ENCODE data around the gene MAPK8IP1. TPM values are rescaled to one million over a fixed set of nuclear protein-coding genes. Genes with fewer than 3 reads are reported as not detected.

The MAPK8IP1 gene
- polyA plus RNA-seq, 1 donor from 2014 or later: 58.8 TPM

GRCh38 chr11:45922425-45923082 is 37.1 kb downstream of the MAPK8IP1 start, which contains the start of gene LARGE2:
LARGE2 (plus strand) TSS chr11:45922656; CDS start chr11:45922883, 227 bp downstream.
- Histone ChIP-seq H3K9me2 (ENCODE audit: insufficient read depth, low read length) (no peaks in the 10 kb centered on the region), H3K36me3 (ENCODE audit: insufficient read depth, low read length) (no peaks in the 10 kb centered on the region), H3K27me3 (ENCODE audit: insufficient read depth, low read depth, low read length) (peaks cover 33% of the 10 kb centered on the region), H3F3A (ENCODE audit: insufficient read depth, low read length, poor library complexity, severe bottlenecking) (peaks cover 5% of the 10 kb centered on the region), H3K4me3 (ENCODE audit: low read length) (peak within 1 kb of the TSS; percentile 34), H2AFZ (ENCODE audit: low read depth, low read length) (no peak within 1 kb of the TSS), H3K4me2 (ENCODE audit: low read length) (no peak within 1 kb of the TSS), H4K20me1 (ENCODE audit: insufficient read depth) (no peaks in the 10 kb centered on the region), H3K27ac (ENCODE audit: low read length) (no peak within 1 kb of the TSS), H3K9me3 (ENCODE audit: low read length) (no peaks in the 10 kb centered on the region), H3K79me2 (replicated peaks; ENCODE audit: insufficient read depth, low read length) (no peaks in the 10 kb centered on the region), H3K9ac (ENCODE audit: low read length) (no peak within 1 kb of the TSS)
- no peak for TF ChIP-seq CTCF (IDR thresholded peaks at IDR 0.05; ENCODE audit: poor library complexity, severe bottlenecking)
- TF ChIP-seq EZH2 (IDR thresholded peaks at IDR 0.05; ENCODE audit: borderline replicate concordance, insufficient read depth, low read length, poor library complexity, severe bottlenecking): no peak
- no peak for TF ChIP-seq RAD21 (conservative IDR thresholded peaks at IDR 0.05)
- TF ChIP-seq SMC3 (conservative IDR thresholded peaks at IDR 0.05; ENCODE audit: poor library complexity): no peak
- TF ChIP-seq, protein P1, sequence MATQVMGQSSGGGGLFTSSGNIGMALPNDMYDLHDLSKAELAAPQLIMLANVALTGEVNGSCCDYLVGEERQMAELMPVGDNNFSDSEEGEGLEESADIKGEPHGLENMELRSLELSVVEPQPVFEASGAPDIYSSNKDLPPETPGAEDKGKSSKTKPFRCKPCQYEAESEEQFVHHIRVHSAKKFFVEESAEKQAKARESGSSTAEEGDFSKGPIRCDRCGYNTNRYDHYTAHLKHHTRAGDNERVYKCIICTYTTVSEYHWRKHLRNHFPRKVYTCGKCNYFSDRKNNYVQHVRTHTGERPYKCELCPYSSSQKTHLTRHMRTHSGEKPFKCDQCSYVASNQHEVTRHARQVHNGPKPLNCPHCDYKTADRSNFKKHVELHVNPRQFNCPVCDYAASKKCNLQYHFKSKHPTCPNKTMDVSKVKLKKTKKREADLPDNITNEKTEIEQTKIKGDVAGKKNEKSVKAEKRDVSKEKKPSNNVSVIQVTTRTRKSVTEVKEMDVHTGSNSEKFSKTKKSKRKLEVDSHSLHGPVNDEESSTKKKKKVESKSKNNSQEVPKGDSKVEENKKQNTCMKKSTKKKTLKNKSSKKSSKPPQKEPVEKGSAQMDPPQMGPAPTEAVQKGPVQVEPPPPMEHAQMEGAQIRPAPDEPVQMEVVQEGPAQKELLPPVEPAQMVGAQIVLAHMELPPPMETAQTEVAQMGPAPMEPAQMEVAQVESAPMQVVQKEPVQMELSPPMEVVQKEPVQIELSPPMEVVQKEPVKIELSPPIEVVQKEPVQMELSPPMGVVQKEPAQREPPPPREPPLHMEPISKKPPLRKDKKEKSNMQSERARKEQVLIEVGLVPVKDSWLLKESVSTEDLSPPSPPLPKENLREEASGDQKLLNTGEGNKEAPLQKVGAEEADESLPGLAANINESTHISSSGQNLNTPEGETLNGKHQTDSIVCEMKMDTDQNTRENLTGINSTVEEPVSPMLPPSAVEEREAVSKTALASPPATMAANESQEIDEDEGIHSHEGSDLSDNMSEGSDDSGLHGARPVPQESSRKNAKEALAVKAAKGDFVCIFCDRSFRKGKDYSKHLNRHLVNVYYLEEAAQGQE (IDR thresholded peaks at IDR 0.05; ENCODE audit: borderline replicate concordance): no peak
- no peak for TF ChIP-seq EP300 (conservative IDR thresholded peaks at IDR 0.05; ENCODE audit: poor library complexity, severe bottlenecking)
- TF ChIP-seq MXI1 (conservative IDR thresholded peaks at IDR 0.05; ENCODE audit: poor library complexity, severe bottlenecking): no peak
- no peak for TF ChIP-seq POLR2AphosphoS5 (IDR thresholded peaks at IDR 0.05)
- TF ChIP-seq TAF1 (IDR thresholded peaks at IDR 0.05; ENCODE audit: low read depth): no peak

DNA sequence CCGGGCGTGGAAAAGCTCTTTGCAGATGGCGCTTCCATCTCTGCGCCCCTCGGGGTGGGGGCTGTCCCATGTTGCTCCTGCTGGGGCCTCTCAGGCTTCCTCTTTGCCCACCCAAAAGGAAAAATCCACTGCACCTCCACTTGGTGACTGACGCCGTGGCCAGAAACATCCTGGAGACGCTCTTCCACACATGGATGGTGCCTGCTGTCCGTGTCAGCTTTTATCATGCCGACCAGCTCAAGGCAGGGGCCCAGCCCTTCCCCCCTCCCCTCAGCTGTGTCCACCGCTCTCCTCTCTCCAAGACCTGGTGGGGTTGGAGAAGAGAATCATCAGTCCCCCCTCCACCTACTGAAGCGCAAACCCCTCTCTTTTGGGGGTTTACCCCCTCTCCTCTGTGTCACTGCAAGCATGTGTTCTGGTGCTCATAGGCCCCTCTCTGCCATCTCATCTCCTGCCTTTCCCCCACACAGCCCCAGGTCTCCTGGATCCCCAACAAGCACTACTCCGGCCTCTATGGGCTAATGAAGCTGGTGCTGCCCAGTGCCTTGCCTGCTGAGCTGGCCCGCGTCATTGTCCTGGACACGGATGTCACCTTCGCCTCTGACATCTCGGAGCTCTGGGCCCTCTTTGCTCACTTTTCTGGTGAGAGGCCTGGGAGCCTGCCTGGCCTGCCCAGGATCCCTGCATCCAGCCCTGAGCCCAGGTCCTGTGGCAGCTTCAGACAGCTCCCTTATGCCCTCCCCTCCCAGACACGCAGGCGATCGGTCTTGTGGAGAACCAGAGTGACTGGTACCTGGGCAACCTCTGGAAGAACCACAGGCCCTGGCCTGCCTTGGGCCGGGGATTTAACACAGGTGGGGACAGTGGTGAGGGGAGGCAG is 38.8 kb downstream of the MAPK8IP1 start:
- H3K9me2 ChIP-seq (ENCODE audit: insufficient read depth, low read length): no peaks in the 10 kb centered on the region
- H2AFZ ChIP-seq (ENCODE audit: low read depth, low read length): no peak overlapping the region
- no peak for TF ChIP-seq CTCF (IDR thresholded peaks at IDR 0.05; ENCODE audit: poor library complexity, severe bottlenecking)
- no peak for TF ChIP-seq POLR2AphosphoS5 (IDR thresholded peaks at IDR 0.05)
- TF ChIP-seq EP300 (conservative IDR thresholded peaks at IDR 0.05; ENCODE audit: poor library complexity, severe bottlenecking): no peak
- TF ChIP-seq SMC3 (conservative IDR thresholded peaks at IDR 0.05; ENCODE audit: poor library complexity): no peak
- TF ChIP-seq, protein P1 (IDR thresholded peaks at IDR 0.05; ENCODE audit: borderline replicate concordance): no peak
- no peak for TF ChIP-seq EZH2 (IDR thresholded peaks at IDR 0.05; ENCODE audit: borderline replicate concordance, insufficient read depth, low read length, poor library complexity, severe bottlenecking)
- TF ChIP-seq MXI1 (conservative IDR thresholded peaks at IDR 0.05; ENCODE audit: poor library complexity, severe bottlenecking): no peak
- no peak for TF ChIP-seq RAD21 (conservative IDR thresholded peaks at IDR 0.05)
- no peak for TF ChIP-seq TAF1 (IDR thresholded peaks at IDR 0.05; ENCODE audit: low read depth)
- H3K79me2 ChIP-seq (replicated peaks; ENCODE audit: insufficient read depth, low read length): no peaks in the 10 kb centered on the region
- no peak overlapping the region for H3K4me3 ChIP-seq (ENCODE audit: low read length)
- H3K9ac ChIP-seq (ENCODE audit: low read length): no peak overlapping the region
- no peaks in the 10 kb centered on the region for H3F3A ChIP-seq (ENCODE audit: insufficient read depth, low read length, poor library complexity, severe bottlenecking)
- no peaks in the 10 kb centered on the region for H3K9me3 ChIP-seq (ENCODE audit: low read length)
- H3K27me3 ChIP-seq (ENCODE audit: insufficient read depth, low read depth, low read length): peaks cover 33% of the 10 kb centered on the region
- no peaks in the 10 kb centered on the region for H3K36me3 ChIP-seq (ENCODE audit: insufficient read depth, low read length)
- no peak overlapping the region for H3K4me2 ChIP-seq (ENCODE audit: low read length)
- no peak overlapping the region for H3K27ac ChIP-seq (ENCODE audit: low read length)
- no peaks in the 10 kb centered on the region for H4K20me1 ChIP-seq (ENCODE audit: insufficient read depth)
